NCI-H128 (cell line): ENCODE measurements around the gene B3GALT4.

Experiments used
- DNase-seq: peaks from one replicate; lab custom pipeline; 2025; ENCODE audit not compliant: unreplicated experiment; lab: John Stamatoyannopoulos, UW

The B3GALT4 gene

GRCh38 chr6:33288921-33289783 is 12.2 kb downstream of the B3GALT4 start, which contains the start of the genes PFDN6 and WDR46:
Gene PFDN6, plus strand, starts transcription at chr6:33289601. Its CDS starts 256 bp downstream, at chr6:33289857.
Gene WDR46, minus strand, starts transcription at chr6:33289239. Its CDS starts 69 bp downstream, at chr6:33289170.
- DNase-seq = peak; percentile 76

DNA sequence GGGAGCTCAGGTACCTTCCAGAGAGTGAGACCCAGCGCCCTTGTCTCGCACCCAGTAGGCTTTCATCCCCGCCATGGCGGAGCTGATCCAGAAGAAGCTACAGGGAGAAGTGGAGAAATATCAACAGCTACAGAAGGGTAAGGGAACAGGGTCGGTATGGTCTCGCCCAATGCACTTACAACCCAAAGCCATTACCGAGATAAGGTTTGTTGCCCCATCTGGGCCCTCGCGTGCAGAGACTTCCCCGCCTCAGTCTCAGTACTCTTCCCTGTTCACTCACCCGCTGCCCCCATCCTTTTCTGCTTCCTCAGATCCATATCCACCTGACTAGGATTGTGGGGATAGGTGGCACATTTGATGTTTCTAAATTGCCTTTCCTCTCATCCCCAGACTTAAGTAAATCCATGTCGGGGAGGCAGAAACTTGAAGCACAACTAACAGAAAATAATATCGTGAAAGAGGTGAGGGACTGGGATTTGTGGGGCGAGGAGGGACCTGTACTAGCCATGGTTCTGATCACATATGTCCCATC is 12.9 kb downstream of the B3GALT4 start:
- DNase-seq = no peak

GRCh38 chr6:33290459-33290858 is 13.5 kb downstream of the B3GALT4 start:
- no peak for DNase-seq

GRCh38 chr6:33292996-33293682 is 16.2 kb downstream of the B3GALT4 start:
- no peak for DNase-seq

GRCh38 chr6:33294086-33294823 is 17.3 kb downstream of the B3GALT4 start:
- DNase-seq = no peak

GRCh38 chr6:33295621-33296369 is 18.9 kb downstream of the B3GALT4 start:
- DNase-seq = no peak

- no peak for DNase-seq
These were observed 20.0 kb downstream of the B3GALT4 start for GRCh38 chr6:33296797-33297405.

DNA sequence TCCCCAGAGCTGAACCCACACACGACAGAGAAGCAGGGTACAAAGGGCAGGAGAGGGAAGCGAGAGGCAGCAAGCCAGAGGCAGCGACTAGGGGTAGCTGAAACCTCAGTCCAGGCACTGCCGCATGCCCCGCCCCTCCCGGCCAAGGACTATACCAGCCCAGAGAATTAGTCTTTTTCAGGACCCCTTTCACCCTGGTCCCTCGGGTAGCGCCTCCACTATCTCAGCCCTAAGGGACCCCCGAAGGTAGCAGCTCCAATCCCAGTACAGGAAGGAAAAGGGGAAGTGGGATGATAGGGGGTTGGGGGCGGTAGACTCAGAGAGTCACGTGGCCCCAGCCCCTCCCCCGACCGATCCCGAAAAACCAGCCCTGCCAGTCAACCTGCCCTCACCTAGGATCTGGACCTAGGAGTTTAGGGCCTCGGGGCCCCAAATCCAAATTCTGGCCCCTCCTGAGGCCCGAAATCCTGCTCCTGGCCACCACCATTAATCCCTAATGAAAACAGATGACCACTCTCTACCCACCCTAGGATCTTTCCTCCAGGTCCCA is 20.6 kb downstream of the B3GALT4 start:
- DNase-seq = no peak

DNA sequence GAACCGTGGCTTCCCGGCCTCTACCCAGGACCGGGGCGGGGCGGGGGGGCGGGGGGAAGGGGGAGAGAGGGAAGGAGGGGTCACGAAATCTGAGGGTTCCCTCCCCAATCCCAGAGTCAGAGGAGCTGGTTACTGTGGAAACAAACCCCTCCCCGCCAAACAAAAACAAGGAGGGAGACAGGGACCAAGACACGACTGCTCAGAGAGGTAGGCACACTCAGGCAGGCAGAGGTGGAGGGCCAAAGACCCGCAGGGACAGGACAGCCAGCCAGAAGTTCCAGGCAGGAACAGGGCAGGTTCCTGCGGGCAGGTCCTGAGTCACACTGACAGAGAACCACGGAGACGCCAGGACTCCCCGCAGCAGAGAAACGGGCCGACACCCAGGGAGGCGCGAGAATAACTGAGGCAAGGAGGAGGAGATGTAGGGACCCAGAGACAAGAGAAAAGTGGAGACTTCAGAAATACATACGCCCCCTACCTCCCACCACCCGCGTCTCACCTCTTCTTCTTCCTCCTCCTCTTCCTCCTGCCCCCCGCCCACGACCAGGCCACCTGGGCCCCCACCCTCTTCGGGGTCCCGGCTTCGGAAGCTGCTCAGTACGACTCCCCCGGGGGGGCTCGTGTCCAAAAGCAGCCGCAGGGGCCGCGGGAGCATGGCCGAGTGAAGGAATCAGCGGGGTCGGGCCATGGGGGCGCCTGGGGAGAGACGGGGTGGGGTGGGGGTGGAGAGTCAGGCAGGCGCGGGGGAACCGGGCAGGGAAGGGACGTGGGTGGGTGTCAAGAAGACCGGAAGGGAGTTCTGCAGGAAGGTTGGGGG is 21.2 kb downstream of the B3GALT4 start:
- no peak for DNase-seq

DNA sequence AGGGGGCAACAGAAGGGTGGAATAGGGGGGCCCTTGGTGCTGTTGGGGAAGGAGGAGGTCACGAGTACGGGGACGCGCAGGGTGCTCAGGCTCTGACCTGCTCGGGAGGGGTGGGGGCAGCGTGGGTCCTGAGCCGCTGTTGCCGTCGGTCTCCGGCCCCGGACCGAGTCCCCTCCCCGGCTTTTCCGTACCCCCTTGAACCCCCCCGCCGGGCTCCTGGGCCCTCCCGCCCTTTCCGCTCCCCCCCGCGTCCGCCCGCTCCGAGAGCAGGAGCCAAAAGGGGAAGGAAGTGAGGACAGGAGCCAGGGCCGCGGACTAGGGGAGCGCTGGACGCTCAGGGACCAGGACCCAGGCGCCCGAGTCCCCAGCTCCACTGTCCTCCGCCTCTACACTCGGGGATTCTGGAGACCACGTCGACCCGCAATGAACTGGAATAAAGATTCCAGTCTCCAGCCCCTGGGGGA is 21.9 kb downstream of the B3GALT4 start, which contains the start of gene RGL2:
TSS of gene RGL2 (minus strand) at position 170 of the 464 bp plus-strand sequence. CDS start 332 bp downstream, outside the sequence.
- no peak for DNase-seq

DNA sequence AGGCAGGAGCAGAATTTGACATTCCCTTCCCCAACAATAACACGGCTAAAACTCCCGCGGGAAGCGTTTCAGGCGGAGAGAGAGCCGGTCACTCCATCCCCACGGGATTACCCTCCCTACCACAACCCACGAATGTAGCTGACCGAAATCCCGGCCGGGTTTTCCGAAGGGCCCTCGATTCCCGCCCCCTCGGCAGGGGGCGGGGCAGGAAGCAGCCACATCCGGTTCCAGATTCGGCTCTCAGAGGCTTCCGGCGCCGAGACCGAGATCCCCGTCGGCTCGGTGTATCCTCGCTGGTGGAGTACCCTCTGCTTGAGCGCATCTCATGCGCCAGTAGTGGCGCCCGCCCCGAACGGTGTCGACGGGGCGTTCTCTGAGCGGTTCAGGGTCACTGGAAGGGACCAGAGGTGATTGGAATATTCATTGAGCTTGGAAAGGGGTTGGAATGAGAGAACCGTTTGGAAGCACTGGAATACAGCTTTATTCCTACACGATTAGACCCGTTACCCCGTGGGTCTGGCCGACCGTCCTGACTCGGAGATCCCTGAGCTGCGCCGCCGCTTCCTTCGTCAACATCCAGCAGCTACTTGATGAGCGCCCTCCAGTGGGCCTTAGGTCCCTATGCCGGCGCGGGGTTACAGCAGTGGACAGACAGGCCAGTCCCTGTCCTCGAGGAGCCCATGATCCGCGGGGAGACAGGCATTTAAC is 22.5 kb downstream of the B3GALT4 start:
- DNase-seq = peak; percentile 84

GRCh38 chr6:33301877-33302276 is 25.0 kb downstream of the B3GALT4 start:
- no peak for DNase-seq

DNA sequence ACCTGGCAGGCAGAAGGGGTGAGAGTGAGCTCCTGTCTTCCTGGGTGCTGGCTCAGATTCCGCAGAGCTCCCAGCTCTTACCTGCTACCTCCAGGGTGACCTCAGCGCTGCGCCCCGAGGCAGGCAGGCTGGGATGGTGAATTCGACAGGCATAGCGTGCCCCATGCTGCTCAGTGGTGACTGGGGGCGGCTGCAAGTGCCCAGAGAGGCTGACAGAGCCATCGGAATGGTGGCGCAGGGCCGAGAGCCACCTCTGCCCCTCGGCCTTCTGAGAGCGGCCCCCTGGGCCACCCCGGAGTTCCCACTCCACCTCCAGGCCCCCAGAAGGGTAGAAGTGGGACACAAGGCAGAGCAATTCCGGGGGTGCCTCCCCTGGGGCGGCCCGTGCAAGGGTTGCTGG is 27.3 kb downstream of the B3GALT4 start:
- no peak for DNase-seq

DNA sequence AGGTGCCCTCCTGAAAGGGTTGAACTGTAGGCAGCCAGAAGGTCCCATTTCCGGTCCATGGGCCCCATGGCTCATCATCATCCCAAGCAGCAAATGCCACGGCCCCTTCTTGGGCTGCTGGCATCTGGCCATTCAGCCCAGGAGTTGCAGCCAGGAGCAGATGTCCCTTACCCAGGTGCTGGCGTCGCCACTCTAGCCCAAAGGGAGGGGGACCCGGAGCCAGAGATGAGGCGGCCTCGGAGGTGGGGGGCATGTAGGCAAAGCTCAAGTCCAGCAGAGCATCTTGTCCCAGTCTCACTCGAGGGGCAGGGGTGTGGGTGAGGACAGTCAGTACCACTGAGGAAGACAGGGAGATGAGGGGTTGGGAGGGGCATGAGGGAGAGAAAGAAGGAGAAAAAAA is 28.1 kb downstream of the B3GALT4 start:
- DNase-seq = no peak

DNA sequence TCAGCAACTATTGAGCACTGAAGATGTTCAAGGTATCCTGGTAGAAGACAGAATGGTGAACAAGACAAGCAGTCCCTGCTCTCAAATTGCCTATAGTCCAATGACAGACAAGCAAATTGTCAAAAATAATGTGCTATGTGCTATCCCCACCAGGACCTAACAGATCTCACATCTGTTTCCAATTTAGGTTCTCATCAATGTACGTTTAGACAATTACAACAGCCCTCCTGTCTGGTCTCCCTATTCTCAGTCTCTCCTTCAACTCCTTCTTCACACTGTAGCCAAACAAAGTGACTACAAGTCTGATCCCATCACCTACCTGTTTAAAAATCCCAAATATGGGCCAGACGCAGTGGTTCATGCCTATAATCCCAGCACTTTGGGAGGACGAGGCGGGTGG is 29.4 kb downstream of the B3GALT4 start:
- no peak for DNase-seq

- peak; percentile 91 for DNase-seq
These were observed 35.6 kb downstream of the B3GALT4 start for GRCh38 chr6:33312361-33313104.

GRCh38 chr6:33313105-33313708 is 36.3 kb downstream of the B3GALT4 start:
- DNase-seq = no peak
